Mucosa of descending colon (tissue), 3 donors: ENCODE measurements around the gene GBP7. TPM values are rescaled to one million over a fixed set of nuclear protein-coding genes. Genes with fewer than 3 reads are reported as not detected.
A peak's percentile ranks its signal among the peaks of the same experiment; 100 is the strongest.
"Not testable (repeated sequence)": the region's sequence is repeated elsewhere in the genome, so short reads cannot be mapped to it uniquely, and the experiment has no call there.

Experiments used
- ATAC-seq: fragments of 200-7000 bp; cut with Tn5 transposase; one replicate; pipeline ENCODE4 v1.9.1; 2020; ENCODE audit warnings: mild to moderate bottlenecking, moderate library complexity
- DNase-seq, 3 donors: peaks; one replicate each; pipeline ENCODE4 v3.0.0-alpha.2; 2020
- H3K36me3 ChIP-seq: fragments of 200-600 bp; one replicate; pipeline ENCODE4 v1.8.0; 2021; ENCODE audit warnings: low read depth, mild to moderate bottlenecking
- H3K4me1 ChIP-seq: fragments of 200-600 bp; one replicate; pipeline ENCODE4 v1.8.0; 2021; ENCODE audit warnings: low read depth, mild to moderate bottlenecking
- H3K4me3 ChIP-seq: fragments of 200-600 bp; one replicate; pipeline ENCODE4 v1.8.0; 2021; ENCODE audit warnings: mild to moderate bottlenecking
- H3K9me3 ChIP-seq: fragments of 200-600 bp; one replicate; pipeline ENCODE4 v1.8.0; 2021; ENCODE audit warnings: mild to moderate bottlenecking
- CTCF ChIP-seq: fragments of 200-600 bp; IDR thresholded peaks from one replicate; pipeline ENCODE4 v1.8.0; 2022; ENCODE audit warnings: antibody characterized with exemption, mild to moderate bottlenecking
- intact Hi-C, 2 donors: fragments of 100-400 bp; cut with DNase I in 1 of 2; cut with micrococcal nuclease in 1 of 2; formaldehyde crosslinking; loops; one replicate each; pipeline versions ENCODE4 v1.11.0 to v1.11.1; 2022; cut with DNase I, micrococcal nuclease
- total RNA-seq, 3 donors: library from RNA; stranded (reverse); fragmentation: NEBNext Ultra II Directional in 2 of 3; extraction: Animal tissue kit (Norgen Biotek cat#: 25700) in 2 of 3; gene quantifications; one replicate each; pipeline versions ENCODE4 v1.2.1 to v1.2.4, GENCODE V29; 2021 to 2023
- donor health status: DM: no; HTN: no; CAD: no; lungs with moderate emphysema.
- donor health status: DM: no; HTN: no; CAD: no.
- donor health status: DM: no; HTN: yes; CAD: no.

The GBP7 gene
- total RNA-seq, 3 donors from 2014 or later, result 0.12 TPM; not detected in 2

- Histone ChIP-seq H3K4me3 (no peak overlapping the region), H3K9me3 (no peaks in the 10 kb centered on the region), H3K4me1 (no peaks in the 10 kb centered on the region), H3K36me3 (no peaks in the 10 kb centered on the region)
- ATAC-seq (no peak), DNase-seq (no peak)
- intact Hi-C loops, result no loop called here
- TF ChIP-seq CTCF, result no peak
These were observed 42.1 kb downstream of the GBP7 start for GRCh38 chr1:89133747-89134146.

- intact Hi-C loops, result no loop called here
- TF ChIP-seq CTCF, result no peak
These were observed 45.1 kb downstream of the GBP7 start for GRCh38 chr1:89130716-89131115.

GRCh38 chr1:89129911-89130310, 45.9 kb downstream of the GBP7 start:
- ATAC-seq, result no peak
- no peaks in the 10 kb centered on the region for H3K9me3 ChIP-seq
- intact Hi-C loops, result no loop called here

More at GRCh38 chr1:89130716-89131115, 45.1 kb downstream of the GBP7 start:
- Histone ChIP-seq H3K4me3 (no peak overlapping the region), H3K9me3 (no peaks in the 10 kb centered on the region), H3K36me3 (no peaks in the 10 kb centered on the region), H3K4me1 (no peaks in the 10 kb centered on the region)
- no peak for DNase-seq
- no peak for ATAC-seq

GRCh38 chr1:89128003-89128458, 47.8 kb downstream of the GBP7 start:
- ATAC-seq, H3K4me1 ChIP-seq, intact Hi-C loops, H3K4me3 ChIP-seq, H3K9me3 ChIP-seq, H3K36me3 ChIP-seq: not testable (repeated sequence)
- peak in 2 of 3 donors; percentile 36 to 60 for DNase-seq

More at GRCh38 chr1:89129911-89130310, 45.9 kb downstream of the GBP7 start:
- DNase-seq, result no peak
- Histone ChIP-seq H3K36me3 (no peaks in the 10 kb centered on the region), H3K4me1 (no peaks in the 10 kb centered on the region), H3K4me3 (no peak overlapping the region)
- no peak for TF ChIP-seq CTCF

- H3K9me3 ChIP-seq, ATAC-seq, H3K36me3 ChIP-seq, intact Hi-C loops, H3K4me1 ChIP-seq, H3K4me3 ChIP-seq: not testable (repeated sequence)
- peak; percentile 38 to 61 (median 42) for DNase-seq
These were observed 48.9 kb downstream of the GBP7 start for GRCh38 chr1:89126602-89127565.

GRCh38 chr1:89125913-89126580, 49.8 kb downstream of the GBP7 start, which contains the start of gene GBP2:
Gene GBP2 (minus strand): TSS chr1:89126114. CDS start chr1:89121966, 4,148 bp downstream.
- intact Hi-C loops, result no loop called here
- DNase-seq, result peak in 2 of 3 donors; percentile 30 to 35

More at GRCh38 chr1:89125913-89126580, 49.8 kb downstream of the GBP7 start, which contains the start of gene GBP2:
- Histone ChIP-seq H3K9me3 (no peaks in the 10 kb centered on the region), H3K36me3 (no peaks in the 10 kb centered on the region), H3K4me1 (peaks cover 3% of the 10 kb centered on the region), H3K4me3 (peak within 1 kb of the TSS; percentile 1)
- peak; percentile 92 for ATAC-seq
- no peak for TF ChIP-seq CTCF
